ENCODE data around the gene MSLN.

Gene MSLN

GRCh38 chr16:817001-817906 is 56.7 kb downstream of the MSLN start:
- Histone ChIP-seq H3K79me2 (ENCODE audit: insufficient read depth, low read length) (no peaks in the 10 kb centered on the region), H3K4me3 (ENCODE audit: low read length, poor library complexity, severe bottlenecking) (no peak overlapping the region), H2AFZ (ENCODE audit: low read length) (no peak overlapping the region), H3K36me3 (ENCODE audit: insufficient read depth, low read length) (no peaks in the 10 kb centered on the region), H3K9me3 (ENCODE audit: insufficient read depth, low read depth, low read length) (no peaks in the 10 kb centered on the region), H4K20me1 (ENCODE audit: insufficient read depth, low read length, poor library complexity, severe bottlenecking) (no peaks in the 10 kb centered on the region), H3K27me3 (ENCODE audit: insufficient read depth, low read length, poor library complexity, severe bottlenecking) (no peaks in the 10 kb centered on the region), H3K4me2 (ENCODE audit: low read depth, low read length, poor library complexity, severe bottlenecking) (no peak overlapping the region), H3K9ac (ENCODE audit: low read depth, low read length, poor library complexity, severe bottlenecking) (no peak overlapping the region), H3K9me2 (replicated peaks; ENCODE audit: low read depth, low read length) (no peaks in the 10 kb centered on the region), H3K4me1 (ENCODE audit: insufficient read depth, low read length, poor library complexity, severe bottlenecking) (peaks cover 11% of the 10 kb centered on the region), H3F3A (ENCODE audit: low read depth) (no peaks in the 10 kb centered on the region)
- TF ChIP-seq CTCF (conservative IDR thresholded peaks at IDR 0.05; ENCODE audit: low read length) (no peak), EZH2phosphoT487 (IDR thresholded peaks at IDR 0.05; ENCODE audit: borderline replicate concordance) (no peak)

GRCh38 chr16:818132-818531 is 57.6 kb downstream of the MSLN start:
- Histone ChIP-seq H4K20me1 (ENCODE audit: insufficient read depth, low read length, poor library complexity, severe bottlenecking) (no peaks in the 10 kb centered on the region), H3K9me3 (ENCODE audit: insufficient read depth, low read depth, low read length) (no peaks in the 10 kb centered on the region), H3K4me3 (ENCODE audit: low read length, poor library complexity, severe bottlenecking) (no peak overlapping the region), H3K4me2 (ENCODE audit: low read depth, low read length, poor library complexity, severe bottlenecking) (no peak overlapping the region), H3K9me2 (replicated peaks; ENCODE audit: low read depth, low read length) (no peaks in the 10 kb centered on the region), H2AFZ (ENCODE audit: low read length) (no peak overlapping the region), H3F3A (ENCODE audit: low read depth) (no peaks in the 10 kb centered on the region), H3K27me3 (ENCODE audit: insufficient read depth, low read length, poor library complexity, severe bottlenecking) (no peaks in the 10 kb centered on the region), H3K4me1 (ENCODE audit: insufficient read depth, low read length, poor library complexity, severe bottlenecking) (peaks cover 11% of the 10 kb centered on the region), H3K9ac (ENCODE audit: low read depth, low read length, poor library complexity, severe bottlenecking) (no peak overlapping the region), H3K79me2 (ENCODE audit: insufficient read depth, low read length) (no peaks in the 10 kb centered on the region), H3K36me3 (ENCODE audit: insufficient read depth, low read length) (no peaks in the 10 kb centered on the region)
- TF ChIP-seq EZH2phosphoT487 (IDR thresholded peaks at IDR 0.05; ENCODE audit: borderline replicate concordance), result no peak
- no peak for TF ChIP-seq CTCF (conservative IDR thresholded peaks at IDR 0.05; ENCODE audit: low read length)

All from Loucy (cell line).